HT-29 (cell line): ENCODE results near the gene TDRD6. TPM values are rescaled to one million over a fixed set of nuclear protein-coding genes. Genes with fewer than 3 reads are reported as not detected.

ENCODE experiments used
- DNase-seq: peaks from one replicate; pipeline ENCODE4 v3.0.0-alpha.2; 2015; ENCODE audit warnings: low spot score
- total RNA-seq: library from RNA; depleted of rRNA; stranded (reverse); fragments of >200 nt; shearing (Covaris generic); gene quantifications from 2 replicates; pipeline ENCODE4 v1.2.3, GENCODE V29; 2014

TDRD6 gene
- total RNA-seq, 1 experiment from 2014 or later, result not detected

DNA sequence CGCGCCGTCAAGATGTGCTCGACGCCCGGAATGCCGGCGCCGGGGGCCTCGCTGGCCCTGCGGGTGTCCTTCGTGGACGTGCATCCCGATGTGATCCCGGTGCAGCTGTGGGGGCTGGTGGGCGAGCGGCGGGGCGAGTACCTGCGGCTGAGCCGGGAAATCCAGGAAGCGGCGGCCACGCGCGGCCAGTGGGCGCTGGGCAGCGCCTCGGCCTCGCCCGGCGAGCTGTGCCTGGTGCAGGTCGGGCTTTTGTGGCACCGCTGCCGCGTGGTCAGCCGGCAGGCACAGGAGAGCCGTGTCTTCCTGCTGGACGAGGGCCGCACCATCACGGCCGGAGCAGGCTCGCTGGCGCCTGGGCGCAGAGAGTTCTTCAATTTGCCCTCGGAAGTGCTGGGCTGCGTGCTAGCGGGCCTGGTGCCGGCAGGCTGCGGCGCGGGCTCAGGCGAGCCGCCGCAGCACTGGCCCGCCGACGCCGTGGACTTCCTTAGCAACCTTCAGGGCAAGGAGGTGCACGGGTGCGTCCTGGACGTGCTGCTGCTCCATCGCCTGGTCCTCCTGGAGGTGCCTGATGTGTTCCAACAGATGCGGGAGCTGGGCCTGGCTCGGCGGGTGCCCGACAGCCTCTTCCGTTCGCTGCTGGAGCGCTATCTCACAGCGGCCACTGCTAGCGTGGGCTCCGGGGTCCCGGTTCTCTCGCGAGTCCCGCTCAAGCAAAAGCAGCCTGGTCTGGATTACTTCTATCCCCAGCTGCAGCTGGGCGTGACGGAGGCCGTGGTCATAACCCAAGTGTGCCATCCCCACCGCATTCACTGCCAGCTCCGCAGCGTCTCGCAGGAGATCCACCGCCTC is 656 bp downstream of the TDRD6 start:
- no peak for DNase-seq

DNA sequence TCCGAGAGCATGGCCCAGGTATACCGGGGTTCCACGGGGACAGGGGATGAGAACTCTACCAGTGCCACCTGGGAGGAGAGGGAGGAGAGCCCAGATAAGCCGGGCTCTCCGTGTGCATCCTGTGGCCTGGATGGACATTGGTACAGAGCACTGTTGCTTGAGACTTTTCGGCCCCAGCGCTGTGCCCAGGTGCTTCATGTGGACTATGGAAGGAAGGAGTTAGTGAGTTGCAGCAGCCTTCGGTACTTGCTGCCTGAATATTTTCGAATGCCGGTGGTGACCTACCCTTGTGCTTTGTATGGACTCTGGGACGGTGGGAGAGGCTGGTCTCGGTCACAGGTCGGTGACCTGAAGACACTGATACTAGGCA is 1.3 kb downstream of the TDRD6 start:
- DNase-seq, result no peak

DNA sequence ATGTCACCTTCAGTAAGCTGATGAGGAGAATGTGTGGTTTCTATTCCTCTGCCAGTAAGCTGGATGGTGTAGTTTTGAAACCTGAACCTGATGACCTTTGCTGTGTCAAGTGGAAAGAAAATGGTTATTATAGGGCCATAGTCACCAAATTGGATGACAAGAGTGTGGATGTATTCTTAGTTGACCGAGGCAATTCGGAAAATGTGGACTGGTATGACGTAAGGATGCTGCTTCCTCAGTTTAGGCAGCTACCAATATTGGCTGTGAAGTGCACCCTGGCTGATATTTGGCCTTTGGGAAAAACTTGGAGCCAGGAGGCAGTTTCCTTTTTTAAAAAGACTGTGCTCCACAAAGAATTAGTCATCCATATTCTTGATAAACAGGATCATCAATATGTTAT is 2.0 kb downstream of the TDRD6 start:
- no peak for DNase-seq

DNA sequence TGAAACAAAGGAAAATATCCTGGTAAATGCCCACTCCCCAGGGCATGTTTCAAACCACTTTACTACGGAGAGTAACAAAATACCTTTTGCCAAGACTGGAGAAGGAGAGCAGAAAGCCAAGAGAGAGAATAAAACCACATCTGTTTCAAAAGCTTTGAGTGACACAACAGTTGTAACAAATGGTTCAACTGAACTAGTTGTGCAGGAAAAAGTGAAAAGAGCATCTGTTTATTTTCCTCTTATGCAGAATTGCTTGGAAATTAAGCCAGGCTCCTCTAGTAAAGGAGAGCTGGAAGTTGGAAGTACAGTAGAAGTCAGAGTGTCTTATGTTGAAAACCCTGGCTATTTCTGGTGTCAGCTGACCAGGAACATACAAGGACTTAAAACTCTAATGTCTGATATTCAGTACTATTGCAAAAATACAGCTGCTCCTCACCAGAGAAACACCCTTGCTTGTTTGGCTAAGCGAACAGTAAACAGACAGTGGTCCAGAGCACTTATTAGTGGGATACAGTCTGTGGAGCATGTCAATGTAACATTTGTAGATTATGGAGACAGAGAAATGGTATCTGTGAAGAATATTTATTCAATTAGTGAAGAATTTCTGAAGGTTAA is 2.6 kb downstream of the TDRD6 start:
- no peak for DNase-seq

DNA sequence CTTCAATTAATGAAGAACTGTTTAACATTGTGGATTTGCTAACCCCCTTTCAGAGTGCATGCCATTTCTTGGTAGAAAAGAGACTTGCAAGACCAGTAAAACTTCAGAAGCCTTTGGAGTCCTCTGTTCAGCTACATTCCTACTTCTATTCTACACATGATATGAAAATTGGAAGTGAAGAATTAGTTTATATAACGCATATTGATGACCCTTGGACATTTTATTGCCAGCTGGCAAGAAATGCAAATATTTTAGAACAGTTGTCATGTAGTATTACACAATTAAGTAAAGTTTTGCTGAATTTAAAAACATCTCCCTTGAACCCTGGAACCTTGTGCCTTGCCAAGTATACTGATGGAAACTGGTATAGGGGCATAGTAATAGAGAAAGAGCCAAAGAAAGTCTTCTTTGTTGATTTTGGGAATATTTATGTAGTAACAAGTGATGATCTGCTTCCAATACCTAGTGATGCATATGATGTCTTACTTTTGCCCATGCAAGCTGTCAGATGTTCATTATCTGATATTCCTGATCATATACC is 3.3 kb downstream of the TDRD6 start:
- DNase-seq, result no peak

GRCh38 chr6:46699970-46700369 is 12.3 kb downstream of the TDRD6 start:
- DNase-seq, result no peak

GRCh38 chr6:46704562-46704961 is 16.9 kb downstream of the TDRD6 start:
- peak; percentile 64 for DNase-seq

- no peak for DNase-seq
Observed at GRCh38 chr6:46706464-46706863, 18.8 kb downstream of the TDRD6 start.

DNA sequence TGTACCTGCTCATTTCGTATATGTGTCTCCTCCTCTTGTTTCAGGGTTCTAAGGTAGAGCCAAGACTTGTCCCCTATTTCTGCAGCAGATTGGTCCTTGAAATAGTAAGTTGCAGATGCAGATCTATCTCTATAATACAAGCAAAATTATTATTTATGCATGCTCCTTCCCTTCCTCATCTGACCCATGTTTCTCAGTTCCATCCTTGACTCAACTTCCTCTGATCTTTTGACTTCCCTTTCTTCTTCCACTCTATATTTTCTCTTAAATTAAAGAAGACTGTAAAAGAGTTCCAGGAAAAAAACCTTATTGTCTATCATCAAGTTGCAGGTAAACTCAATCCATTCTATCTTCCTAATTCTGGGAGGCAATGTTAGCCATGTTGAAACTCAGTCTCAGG is 23.8 kb downstream of the TDRD6 start:
- no peak for DNase-seq

DNA sequence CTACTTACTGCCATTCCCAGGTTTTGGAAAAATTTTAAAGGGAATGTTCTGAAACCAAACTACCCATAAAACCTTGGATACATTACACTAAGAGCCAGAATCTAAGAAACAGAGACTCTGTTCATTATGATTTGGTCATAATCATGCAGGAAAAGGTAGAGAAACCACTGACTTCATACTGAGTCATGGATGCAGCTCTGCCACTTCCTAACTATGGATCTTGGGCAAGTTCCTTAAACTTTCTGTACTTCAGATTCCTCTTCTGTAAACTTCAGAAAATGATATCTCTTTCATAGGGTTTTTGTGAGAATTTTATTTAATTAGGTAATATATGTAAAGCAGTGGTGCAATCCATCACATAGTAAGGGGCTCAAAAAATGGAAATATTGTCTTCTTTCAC is 27.5 kb downstream of the TDRD6 start:
- no peak for DNase-seq

GRCh38 chr6:46719099-46719498 is 31.4 kb downstream of the TDRD6 start:
- DNase-seq, result peak; percentile 20

DNA sequence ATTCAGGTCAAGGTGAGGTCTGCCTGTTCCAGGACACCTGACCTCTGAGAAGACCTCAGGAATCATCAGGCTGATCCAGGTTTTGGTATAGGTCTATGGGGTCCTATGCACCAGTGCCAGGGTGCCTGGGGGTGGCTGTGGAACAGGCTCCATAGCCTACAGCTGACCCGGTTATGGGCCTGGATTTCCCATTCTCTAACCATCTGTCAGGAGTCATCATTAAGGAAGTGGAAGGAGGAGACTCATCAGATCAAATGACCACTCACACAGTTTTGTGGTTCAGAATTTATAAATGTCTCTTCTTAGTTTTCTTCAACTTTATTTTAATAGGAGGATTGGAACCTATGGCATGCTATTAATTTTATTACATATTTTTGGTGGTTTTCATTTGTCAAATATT is 32.7 kb downstream of the TDRD6 start:
- no peak for DNase-seq

- no peak for DNase-seq
Observed at GRCh38 chr6:46729787-46730326, 42.2 kb downstream of the TDRD6 start.

DNA sequence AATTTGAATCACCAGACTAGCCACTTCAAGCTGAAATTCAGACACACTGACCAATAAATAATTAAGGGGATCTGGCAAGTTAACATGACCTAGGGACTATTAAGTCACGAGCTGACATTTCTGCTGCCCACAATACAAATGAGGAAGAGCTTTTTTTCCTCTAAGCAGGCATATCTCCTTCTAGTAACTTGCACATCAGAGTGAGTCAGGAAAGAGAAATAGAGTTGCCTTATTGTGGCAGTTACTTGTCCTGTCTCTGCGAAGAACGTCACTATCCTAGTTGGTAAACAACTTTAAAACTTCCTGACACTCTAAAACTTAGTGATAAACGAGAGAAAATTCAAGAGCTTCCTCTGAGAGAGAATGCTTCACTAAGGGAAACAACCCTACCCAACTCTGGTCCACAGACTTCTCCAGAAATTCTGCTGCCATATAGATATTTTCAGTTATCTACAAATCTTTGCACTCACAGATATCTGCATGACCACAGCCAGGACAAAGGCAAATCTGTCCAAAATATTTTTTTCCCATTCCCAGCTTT is 43.3 kb downstream of the TDRD6 start:
- DNase-seq, result no peak

DNA sequence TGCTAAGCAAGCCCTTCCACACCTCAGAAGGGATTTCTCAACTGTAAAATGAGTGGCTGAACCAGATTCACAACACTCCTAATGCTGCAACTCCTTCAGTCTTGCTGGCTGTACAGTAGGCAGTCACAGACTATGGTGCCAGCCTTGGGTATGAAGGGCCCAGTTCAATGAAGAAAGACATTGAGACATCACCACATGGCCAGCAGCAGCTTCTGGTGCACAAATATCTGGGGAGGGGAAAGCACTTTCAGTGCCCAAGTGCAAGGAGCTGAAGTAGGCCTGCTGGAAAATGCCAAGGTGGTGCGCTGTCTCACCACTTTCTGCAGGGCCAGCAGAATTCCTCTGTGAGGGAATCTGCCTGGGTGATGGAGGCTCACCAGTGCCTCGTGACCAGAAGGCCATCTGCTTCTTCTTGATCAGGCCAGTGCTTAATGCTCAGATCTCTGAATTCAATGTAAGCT is 45.7 kb downstream of the TDRD6 start:
- DNase-seq, result no peak

GRCh38 chr6:46734867-46735719 is 47.4 kb downstream of the TDRD6 start, which contains the start of gene PLA2G7:
TSS of gene PLA2G7 (minus strand) at chr6:46735375. CDS start at chr6:46722891, 12,484 bp downstream.
- peak; percentile 45 for DNase-seq

GRCh38 chr6:46735720-46736031 is 48.0 kb downstream of the TDRD6 start:
- DNase-seq, result no peak

DNA sequence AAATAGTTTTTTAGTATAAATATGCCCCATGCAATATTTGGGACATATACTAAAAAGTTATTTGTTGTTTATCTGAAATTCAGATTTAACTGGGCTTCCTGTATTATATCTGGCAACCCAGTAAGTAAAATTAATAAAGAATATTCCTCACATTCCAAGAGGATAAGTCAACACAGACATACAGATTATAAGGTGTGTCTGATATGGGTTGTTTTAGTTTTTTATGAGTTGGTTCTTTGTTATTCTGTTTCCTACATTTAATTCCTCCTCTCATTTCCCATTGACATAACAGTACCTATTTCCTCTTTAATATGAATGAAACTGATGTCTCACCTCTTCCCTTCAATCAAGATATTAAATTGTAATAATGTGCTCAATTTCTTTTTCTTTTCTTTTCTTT is 49.2 kb downstream of the TDRD6 start:
- DNase-seq, result no peak

DNA sequence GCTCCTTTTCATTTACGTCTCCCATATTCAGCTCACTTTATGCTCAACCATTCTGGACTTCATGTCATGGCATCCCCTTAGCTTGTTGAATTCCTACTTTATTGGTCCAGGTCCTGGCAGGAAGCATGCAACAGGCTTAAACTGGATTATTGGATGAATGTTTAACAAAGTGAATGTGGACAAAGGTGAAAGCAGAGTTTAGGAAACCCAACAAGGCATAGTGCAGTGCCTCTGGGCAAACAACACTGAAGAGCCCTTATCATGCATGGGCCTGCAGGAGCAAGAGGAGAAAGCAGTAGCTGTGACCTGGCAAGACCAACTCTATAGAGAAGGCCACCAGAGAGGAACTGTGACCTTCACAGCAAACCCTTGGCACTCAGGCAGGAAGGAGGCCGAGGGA is 53.8 kb downstream of the TDRD6 start:
- DNase-seq, result no peak

DNA sequence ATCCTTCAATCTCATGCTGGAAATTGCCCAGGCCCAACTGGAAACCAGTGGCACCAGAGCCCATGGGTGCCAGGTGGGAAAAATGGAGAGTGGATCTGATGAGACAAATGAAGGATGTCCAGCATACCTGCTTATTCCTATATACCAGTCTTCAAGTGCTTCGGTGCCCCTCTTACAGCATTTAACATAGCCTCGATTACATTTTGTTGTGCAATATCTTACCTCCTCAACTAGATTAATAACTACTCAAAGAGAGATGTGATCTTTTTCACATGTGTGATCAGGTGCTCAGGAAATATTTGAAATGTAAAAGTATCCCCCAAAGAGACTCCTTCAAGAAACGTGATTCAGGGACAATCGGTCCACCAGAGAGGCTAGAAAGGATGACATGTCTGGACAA is 54.2 kb downstream of the TDRD6 start:
- no peak for DNase-seq

DNA sequence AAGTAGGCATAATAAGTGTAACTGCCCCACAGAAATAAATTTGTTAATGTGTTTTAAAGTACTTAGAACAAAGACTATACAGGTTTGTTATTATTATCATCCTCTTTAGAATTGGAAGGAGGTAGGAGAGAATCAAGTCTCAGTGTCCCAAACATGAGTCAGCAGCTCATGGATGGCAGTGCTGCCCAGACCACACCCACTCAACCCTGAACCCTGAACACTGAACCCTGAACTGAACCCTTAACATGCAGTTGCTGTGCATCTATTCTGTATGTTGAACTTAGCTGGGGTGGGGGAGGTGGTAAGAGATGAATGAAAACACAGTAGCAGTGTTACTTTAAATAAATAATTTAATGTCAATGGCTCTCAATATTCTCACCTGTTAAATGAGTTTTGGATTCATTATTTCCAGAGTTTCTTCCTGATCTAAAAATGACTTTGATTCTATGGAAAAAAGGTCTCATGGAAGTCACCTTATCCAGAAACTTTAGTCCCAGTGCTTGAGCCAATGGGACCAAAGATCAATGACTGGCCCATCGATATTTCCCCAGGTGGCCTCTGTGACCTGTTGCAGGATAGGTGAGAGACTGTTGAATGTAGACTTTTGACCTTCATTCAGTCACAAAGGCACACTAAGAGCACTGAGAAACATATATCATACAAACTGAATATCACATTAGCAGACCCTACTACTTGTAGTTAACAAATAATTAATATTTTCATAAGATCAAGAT is 55.9 kb downstream of the TDRD6 start:
- no peak for DNase-seq
